Measurements from ENCODE around the gene RREB1.

- TF ChIP-seq CTCF (conservative IDR thresholded peaks at IDR 0.05; ENCODE audit: low read depth, low read length), result no peak
- no peak for TF ChIP-seq EZH2 (IDR thresholded peaks at IDR 0.05; ENCODE audit: borderline replicate concordance, low read depth, low read length, poor library complexity, severe bottlenecking)
Observed at GRCh38 chr6:7194657-7195056, 86.9 kb downstream of the RREB1 start.
